Measurements from ENCODE around the gene KLHDC3.

DNA sequence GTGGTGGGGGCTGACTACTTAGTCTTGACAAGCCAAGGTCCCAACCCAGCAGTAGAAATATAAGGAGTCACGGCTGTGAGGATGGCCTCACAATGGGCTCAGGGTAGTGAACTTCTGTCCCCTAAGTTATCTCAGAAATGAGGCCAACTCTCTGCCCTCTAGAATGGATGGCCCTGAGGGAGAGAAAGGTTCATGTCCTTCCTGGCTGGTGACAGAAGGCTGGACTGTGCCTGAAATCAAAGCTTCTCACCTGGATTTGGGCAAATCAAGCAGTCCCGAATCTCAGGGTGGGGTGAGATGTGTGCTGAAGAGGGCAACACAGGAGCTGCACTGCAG is 20.1 kb downstream of the KLHDC3 start:
- no peak for TF ChIP-seq ZNF274 (IDR thresholded peaks at IDR 0.05; ENCODE audit: low read depth, low read length)
- TF ChIP-seq YY1 (IDR thresholded peaks at IDR 0.05; ENCODE audit: insufficient read depth, insufficient read length): no peak
